GM23338 (cell line): Measurements from ENCODE around the gene CEP68.

Experiments
- CREB1 ChIP-seq: fragments of 250-450 bp; sonication (Bioruptor Pico); IDR thresholded peaks from 2 replicates; pipeline ENCODE4 v1.5.0; 2020; ENCODE audit warnings: low read depth, mild to moderate bottlenecking, moderate library complexity
- CTCF ChIP-seq, 2 experiments: fragments of 200-600 bp in 1 of 2; sonication (generic) in 1 of 2; conservative IDR thresholded peaks; 2 replicates each; pipeline versions ENCODE4 v1.5.1 to v1.6.1; 2016 to 2017; ENCODE audit warnings: antibody characterized with exemption in 2 of 2, low read depth in 2 of 2, mild to moderate bottlenecking in 2 of 2, moderate library complexity in 1 of 2
- ETS1 ChIP-seq: IDR thresholded peaks from 2 replicates; pipeline ENCODE4 v1.6.1; 2016; ENCODE audit warnings: antibody characterized with exemption
- EZH2 ChIP-seq: fragments of 200-600 bp; sonication (generic); IDR thresholded peaks from one replicate; pipeline ENCODE4 v1.8.0; 2017; ENCODE audit warnings: antibody characterized with exemption, mild to moderate bottlenecking, low read depth; ENCODE audit not compliant: unreplicated experiment
- EZH2phosphoT487 ChIP-seq: fragments of 200-600 bp; sonication (generic); IDR thresholded peaks from one replicate; pipeline ENCODE4 v1.8.1; 2018; ENCODE audit warnings: antibody characterized with exemption; ENCODE audit not compliant: unreplicated experiment
- JUNB ChIP-seq: IDR thresholded peaks from one replicate; pipeline ENCODE4 v1.6.1; 2016; ENCODE audit warnings: antibody characterized with exemption; ENCODE audit not compliant: unreplicated experiment
- NANOG ChIP-seq: IDR thresholded peaks from 2 replicates; pipeline ENCODE4 v1.6.1; 2016; ENCODE audit warnings: antibody characterized with exemption, borderline replicate concordance
- POLR2AphosphoS5 ChIP-seq: IDR thresholded peaks from 2 replicates; pipeline ENCODE4 v1.6.1; 2016; ENCODE audit warnings: antibody characterized with exemption, low read depth
- REST ChIP-seq: IDR thresholded peaks from one replicate; pipeline ENCODE4 v1.6.1; 2018; ENCODE audit warnings: antibody characterized with exemption; ENCODE audit not compliant: unreplicated experiment
- STAT1 ChIP-seq: IDR thresholded peaks from one replicate; pipeline ENCODE4 v1.6.1; 2016; ENCODE audit warnings: antibody characterized with exemption; ENCODE audit not compliant: unreplicated experiment
- ZNF114 ChIP-seq: fragments of 250-450 bp; sonication (Bioruptor Pico); IDR thresholded peaks from 2 replicates; pipeline ENCODE4 v1.5.0; 2020; ENCODE audit warnings: mild to moderate bottlenecking, moderate library complexity
- ZNF331 ChIP-seq: fragments of 250-450 bp; sonication (Bioruptor Pico); IDR thresholded peaks from 2 replicates; pipeline ENCODE4 v1.5.0; 2020; ENCODE audit warnings: low read depth, mild to moderate bottlenecking, moderate library complexity
- TF ChIP-seq, protein P1 (sequence below): fragments of 250-450 bp; sonication (Bioruptor Pico); IDR thresholded peaks from 2 replicates; pipeline ENCODE4 v1.5.0; 2020; ENCODE audit warnings: mild to moderate bottlenecking, moderate library complexity

- TF ChIP-seq CTCF (conservative IDR thresholded peaks at IDR 0.05; ENCODE audit: low read depth in 2 of 2) (no peak), NANOG (no peak), POLR2AphosphoS5 (no peak), CREB1 (CRISPR knock-in tag) (no peak), EZH2phosphoT487 (no peak), REST (no peak), EZH2 (no peak), JUNB (no peak), STAT1 (no peak), ZNF331 (no peak), ETS1 (no peak), ZNF114 (CRISPR knock-in tag) (no peak)
- TF ChIP-seq, protein P1, sequence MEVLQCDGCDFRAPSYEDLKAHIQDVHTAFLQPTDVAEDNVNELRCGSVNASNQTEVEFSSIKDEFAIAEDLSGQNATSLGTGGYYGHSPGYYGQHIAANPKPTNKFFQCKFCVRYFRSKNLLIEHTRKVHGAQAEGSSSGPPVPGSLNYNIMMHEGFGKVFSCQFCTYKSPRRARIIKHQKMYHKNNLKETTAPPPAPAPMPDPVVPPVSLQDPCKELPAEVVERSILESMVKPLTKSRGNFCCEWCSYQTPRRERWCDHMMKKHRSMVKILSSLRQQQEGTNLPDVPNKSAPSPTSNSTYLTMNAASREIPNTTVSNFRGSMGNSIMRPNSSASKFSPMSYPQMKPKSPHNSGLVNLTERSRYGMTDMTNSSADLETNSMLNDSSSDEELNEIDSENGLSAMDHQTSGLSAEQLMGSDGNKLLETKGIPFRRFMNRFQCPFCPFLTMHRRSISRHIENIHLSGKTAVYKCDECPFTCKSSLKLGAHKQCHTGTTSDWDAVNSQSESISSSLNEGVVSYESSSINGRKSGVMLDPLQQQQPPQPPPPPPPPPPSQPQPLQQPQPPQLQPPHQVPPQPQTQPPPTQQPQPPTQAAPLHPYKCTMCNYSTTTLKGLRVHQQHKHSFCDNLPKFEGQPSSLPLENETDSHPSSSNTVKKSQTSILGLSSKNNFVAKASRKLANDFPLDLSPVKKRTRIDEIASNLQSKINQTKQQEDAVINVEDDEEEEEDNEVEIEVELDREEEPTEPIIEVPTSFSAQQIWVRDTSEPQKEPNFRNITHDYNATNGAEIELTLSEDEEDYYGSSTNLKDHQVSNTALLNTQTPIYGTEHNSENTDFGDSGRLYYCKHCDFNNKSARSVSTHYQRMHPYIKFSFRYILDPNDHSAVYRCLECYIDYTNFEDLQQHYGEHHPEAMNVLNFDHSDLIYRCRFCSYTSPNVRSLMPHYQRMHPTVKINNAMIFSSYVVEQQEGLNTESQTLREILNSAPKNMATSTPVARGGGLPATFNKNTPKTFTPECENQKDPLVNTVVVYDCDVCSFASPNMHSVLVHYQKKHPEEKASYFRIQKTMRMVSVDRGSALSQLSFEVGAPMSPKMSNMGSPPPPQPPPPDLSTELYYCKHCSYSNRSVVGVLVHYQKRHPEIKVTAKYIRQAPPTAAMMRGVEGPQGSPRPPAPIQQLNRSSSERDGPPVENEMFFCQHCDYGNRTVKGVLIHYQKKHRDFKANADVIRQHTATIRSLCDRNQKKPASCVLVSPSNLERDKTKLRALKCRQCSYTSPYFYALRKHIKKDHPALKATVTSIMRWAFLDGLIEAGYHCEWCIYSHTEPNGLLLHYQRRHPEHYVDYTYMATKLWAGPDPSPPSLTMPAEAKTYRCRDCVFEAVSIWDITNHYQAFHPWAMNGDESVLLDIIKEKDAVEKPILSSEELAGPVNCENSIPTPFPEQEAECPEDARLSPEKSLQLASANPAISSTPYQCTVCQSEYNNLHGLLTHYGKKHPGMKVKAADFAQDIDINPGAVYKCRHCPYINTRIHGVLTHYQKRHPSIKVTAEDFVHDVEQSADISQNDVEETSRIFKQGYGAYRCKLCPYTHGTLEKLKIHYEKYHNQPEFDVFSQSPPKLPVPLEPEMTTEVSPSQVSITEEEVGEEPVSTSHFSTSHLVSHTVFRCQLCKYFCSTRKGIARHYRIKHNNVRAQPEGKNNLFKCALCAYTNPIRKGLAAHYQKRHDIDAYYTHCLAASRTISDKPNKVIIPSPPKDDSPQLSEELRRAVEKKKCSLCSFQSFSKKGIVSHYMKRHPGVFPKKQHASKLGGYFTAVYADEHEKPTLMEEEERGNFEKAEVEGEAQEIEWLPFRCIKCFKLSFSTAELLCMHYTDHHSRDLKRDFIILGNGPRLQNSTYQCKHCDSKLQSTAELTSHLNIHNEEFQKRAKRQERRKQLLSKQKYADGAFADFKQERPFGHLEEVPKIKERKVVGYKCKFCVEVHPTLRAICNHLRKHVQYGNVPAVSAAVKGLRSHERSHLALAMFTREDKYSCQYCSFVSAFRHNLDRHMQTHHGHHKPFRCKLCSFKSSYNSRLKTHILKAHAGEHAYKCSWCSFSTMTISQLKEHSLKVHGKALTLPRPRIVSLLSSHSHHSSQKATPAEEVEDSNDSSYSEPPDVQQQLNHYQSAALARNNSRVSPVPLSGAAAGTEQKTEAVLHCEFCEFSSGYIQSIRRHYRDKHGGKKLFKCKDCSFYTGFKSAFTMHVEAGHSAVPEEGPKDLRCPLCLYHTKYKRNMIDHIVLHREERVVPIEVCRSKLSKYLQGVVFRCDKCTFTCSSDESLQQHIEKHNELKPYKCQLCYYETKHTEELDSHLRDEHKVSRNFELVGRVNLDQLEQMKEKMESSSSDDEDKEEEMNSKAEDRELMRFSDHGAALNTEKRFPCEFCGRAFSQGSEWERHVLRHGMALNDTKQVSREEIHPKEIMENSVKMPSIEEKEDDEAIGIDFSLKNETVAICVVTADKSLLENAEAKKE (CRISPR knock-in tag) = no peak
These were observed 38.1 kb upstream of the CEP68 start for GRCh38 chr2:65018141-65018582.
